Hepatocyte (in vitro differentiated cells): ENCODE measurements around the gene STK4.

Experiments used
- CTCF ChIP-seq: fragments of 200-600 bp; sonication (generic); IDR thresholded peaks from 2 replicates; pipeline ENCODE4 v1.5.1; 2016; ENCODE audit warnings: antibody characterized with exemption, mild to moderate bottlenecking; ENCODE audit not compliant: poor library complexity
- EZH2 ChIP-seq: fragments of 200-600 bp; sonication (generic); IDR thresholded peaks from 2 replicates; pipeline ENCODE4 v1.6.1; 2016; ENCODE audit warnings: antibody characterized with exemption, mild to moderate bottlenecking, borderline replicate concordance

DNA sequence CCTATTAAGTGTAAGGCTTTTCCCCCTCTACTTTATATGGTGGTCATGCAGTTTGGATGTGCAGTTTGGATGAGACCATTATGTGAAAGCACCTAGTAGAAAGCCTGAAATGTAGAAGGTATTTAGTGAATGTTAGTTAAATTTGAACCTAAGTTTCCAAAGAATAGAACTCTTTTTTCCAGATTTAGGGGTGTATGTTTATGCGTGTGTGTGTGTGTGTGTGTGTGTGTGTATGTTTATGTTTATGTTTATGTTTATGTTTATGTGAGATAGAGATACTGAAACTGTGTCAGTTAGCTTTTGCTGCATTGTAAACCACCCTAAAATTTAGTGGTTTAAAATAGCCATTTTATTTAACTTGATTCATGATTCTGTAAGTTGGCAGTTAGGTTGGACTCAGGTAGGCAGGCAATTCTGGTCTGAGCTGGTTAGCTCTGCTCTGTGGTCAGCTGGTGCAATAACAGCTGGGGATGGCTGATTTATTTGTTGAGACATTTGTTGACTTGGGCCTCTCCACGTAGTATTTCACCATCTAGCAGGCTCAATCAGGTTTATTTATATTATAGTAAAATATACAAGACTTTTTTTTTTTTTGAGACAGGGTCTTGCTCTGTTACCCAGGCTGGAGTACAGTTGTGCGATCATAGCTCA is 54.0 kb downstream of the STK4 start:
- TF ChIP-seq CTCF, result no peak
- TF ChIP-seq EZH2, result no peak
